Right lobe of liver (tissue), 4 donors: Measurements from ENCODE around the gene OTX1.

Source experiments
- POLR2A ChIP-seq: fragments of 450-650 bp; IDR thresholded peaks from one replicate; pipeline ENCODE4 v1.6.1; 2017; ENCODE audit warnings: antibody characterized with exemption, mild to moderate bottlenecking
- TF ChIP-seq, protein P1 (sequence below), 4 donors: fragments of 200-600 bp in 3 of 4; fragments of 450-650 bp in 1 of 4; IDR thresholded peaks; one replicate each; pipeline versions ENCODE4 v1.5.1 to v1.8.0; 2016 to 2022; ENCODE audit warnings: antibody characterized with exemption in 4 of 4, mild to moderate bottlenecking in 2 of 4
- donor health status: DM: no; HTN: no; CAD: no.
- donor health status: DM: no; HTN: no; CAD: no.
- donor health status: DM: no; HTN: yes; CAD: no.

DNA sequence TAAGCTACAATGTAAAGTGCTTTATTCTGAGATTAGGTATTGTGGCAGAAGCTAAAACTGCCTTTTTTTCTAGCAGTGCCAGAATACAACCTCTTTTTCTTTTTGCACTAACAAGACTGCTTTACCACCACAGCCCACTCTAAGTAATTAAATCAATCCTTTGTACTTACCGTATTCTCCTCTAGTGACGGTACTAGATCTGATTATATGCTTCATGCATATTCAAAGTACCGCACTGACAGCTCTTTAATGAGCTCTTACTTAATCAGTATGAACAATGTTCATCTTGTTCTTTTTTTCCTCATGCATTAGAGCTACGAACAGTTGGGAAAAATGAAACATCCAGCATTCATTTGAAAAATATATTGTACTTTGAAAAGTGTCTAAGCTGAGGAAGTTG is 16.1 kb upstream of the OTX1 start:
- TF ChIP-seq, protein P1, sequence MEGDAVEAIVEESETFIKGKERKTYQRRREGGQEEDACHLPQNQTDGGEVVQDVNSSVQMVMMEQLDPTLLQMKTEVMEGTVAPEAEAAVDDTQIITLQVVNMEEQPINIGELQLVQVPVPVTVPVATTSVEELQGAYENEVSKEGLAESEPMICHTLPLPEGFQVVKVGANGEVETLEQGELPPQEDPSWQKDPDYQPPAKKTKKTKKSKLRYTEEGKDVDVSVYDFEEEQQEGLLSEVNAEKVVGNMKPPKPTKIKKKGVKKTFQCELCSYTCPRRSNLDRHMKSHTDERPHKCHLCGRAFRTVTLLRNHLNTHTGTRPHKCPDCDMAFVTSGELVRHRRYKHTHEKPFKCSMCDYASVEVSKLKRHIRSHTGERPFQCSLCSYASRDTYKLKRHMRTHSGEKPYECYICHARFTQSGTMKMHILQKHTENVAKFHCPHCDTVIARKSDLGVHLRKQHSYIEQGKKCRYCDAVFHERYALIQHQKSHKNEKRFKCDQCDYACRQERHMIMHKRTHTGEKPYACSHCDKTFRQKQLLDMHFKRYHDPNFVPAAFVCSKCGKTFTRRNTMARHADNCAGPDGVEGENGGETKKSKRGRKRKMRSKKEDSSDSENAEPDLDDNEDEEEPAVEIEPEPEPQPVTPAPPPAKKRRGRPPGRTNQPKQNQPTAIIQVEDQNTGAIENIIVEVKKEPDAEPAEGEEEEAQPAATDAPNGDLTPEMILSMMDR (IDR thresholded peaks at IDR 0.05) = no peak
- TF ChIP-seq POLR2A = no peak
